ENCODE measurements around the gene TRAF3.
A peak's percentile ranks its signal among the peaks of the same experiment; 100 is the strongest.
"Not testable (repeated sequence)": the region's sequence is repeated elsewhere in the genome, so short reads cannot be mapped to it uniquely, and the experiment has no call there.

The TRAF3 gene

DNA sequence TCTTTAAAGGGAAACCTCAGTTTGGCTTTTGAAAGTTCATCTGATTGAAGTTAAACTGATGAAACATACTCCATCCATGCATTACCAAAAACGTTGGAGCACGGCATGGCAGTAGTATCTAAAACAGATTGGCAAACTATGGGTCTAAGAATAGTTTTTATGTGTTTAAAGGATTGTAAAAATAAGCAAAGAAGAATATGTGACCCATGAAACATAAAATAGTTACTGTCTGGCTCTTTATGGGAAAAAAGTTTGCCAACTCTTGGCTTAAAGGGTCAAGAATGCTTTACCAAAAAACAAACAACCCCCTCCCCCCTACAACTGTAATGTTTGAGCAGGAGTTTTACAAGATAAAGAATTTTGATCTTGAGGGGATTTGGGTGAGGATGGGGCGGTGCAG lies 32.6 kb downstream of the TRAF3 start:
- no peak for DNase-seq

DNA sequence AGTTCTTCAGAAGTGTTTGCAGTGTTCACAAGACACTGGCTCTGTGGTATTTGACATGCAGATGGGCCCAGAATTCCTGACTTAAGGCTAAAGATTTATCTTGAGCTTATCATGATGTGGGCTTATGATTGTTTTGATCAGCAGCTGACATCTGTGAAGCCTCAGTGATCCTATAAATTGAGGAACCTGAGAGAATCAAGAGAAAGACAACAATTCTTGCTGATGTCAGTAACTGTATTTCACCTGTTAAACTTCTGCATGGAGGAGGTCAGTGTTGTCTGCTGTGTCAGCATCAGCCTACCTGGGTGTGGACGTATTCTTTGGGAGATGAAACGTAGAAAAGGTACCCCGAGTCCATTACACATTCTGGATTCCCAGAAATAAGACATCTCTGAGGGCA lies 33.3 kb downstream of the TRAF3 start:
- no peak for DNase-seq

DNA sequence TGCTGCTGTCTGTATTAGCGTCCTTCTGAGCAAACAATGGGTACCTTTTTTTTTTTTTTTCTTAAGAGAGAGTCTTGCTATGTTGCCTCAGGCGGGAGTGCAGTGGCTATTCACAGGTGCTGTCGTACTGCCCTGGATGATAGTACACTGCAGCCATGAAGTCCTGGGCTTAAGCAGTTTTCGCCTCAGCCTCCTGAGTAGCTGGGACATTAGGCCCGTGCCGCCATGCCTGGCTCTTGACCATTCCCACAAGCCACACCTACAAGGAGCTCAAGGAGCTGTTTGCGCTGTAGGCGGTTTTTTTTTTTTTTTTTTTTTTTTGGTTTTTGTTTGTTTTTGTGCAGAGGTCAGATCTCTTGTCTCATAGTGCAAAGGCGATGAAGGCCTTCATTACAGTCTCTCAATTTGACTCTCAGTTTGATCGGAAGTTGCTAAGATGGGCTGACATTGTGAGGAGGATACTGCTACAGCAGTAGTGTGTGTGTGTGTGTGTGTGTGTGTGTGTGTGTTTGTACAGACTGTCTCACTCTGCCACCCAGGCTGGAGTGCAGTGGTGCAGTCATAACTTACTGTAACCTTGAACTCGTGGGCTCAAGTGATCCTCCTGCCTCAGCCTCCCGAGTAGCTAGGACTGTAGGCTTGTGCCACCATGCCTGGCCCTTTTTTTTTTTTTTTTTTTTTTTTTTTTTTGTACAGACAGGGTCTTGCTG lies 34.2 kb downstream of the TRAF3 start:
- DNase-seq = no peak

DNA sequence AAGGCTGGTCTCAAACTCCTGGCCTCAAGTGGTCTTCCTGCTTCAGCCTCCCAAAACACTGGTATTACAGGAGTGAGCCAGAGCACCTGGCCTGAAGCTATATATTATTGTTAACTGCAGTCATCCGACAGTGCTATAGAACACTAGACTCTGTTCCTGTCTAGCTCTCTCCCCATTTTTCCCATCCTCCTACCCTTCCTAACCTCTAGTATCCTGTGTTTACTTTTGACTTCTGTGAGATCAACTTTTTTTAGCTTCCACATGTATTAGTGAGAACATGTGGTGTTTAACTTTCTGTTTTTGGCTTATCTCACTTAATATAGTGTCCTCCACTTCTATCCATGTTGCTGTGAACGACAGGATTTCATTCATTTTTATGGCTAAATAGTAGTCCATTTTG lies 34.7 kb downstream of the TRAF3 start:
- DNase-seq = no peak

DNA sequence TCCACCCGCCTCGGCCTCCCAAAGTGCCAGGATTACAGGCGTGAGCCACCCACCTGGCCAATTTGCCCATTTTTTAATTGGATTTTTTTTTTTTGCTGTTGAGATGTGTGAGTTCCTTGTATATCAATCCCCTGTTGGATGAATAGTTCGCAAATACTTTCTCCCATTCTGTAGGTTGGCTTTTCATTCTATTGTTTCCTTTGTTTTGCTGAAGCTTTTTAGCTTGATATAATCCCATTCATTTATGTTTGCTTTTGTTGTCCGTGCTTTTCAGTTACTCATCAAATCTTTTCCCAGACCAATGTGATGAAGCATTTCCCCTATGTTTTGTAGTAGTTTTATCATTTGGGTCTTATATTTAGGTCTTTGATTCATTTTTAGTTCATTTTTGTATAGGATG lies 36.4 kb downstream of the TRAF3 start:
- DNase-seq = no peak

DNA sequence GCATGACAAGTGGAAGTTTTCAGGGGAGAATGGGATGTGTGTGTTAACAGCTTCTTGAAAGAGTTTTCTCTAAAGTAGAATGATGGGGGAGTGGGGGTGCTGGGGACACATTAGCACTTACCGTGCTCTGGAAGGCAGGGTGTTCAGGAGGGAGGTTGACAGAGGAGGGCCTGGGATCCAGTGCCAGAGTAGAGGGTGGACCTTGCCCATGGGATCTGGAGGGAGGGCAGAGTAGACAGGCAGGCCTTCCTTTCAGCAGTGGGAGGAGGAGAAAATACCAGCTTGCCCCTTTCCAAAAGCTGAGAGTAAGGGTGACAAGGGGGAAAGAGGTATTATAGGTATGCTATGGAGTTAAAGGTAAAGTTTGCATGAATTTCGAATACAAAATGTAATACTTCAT lies 40.1 kb downstream of the TRAF3 start:
- no peak for DNase-seq

DNA sequence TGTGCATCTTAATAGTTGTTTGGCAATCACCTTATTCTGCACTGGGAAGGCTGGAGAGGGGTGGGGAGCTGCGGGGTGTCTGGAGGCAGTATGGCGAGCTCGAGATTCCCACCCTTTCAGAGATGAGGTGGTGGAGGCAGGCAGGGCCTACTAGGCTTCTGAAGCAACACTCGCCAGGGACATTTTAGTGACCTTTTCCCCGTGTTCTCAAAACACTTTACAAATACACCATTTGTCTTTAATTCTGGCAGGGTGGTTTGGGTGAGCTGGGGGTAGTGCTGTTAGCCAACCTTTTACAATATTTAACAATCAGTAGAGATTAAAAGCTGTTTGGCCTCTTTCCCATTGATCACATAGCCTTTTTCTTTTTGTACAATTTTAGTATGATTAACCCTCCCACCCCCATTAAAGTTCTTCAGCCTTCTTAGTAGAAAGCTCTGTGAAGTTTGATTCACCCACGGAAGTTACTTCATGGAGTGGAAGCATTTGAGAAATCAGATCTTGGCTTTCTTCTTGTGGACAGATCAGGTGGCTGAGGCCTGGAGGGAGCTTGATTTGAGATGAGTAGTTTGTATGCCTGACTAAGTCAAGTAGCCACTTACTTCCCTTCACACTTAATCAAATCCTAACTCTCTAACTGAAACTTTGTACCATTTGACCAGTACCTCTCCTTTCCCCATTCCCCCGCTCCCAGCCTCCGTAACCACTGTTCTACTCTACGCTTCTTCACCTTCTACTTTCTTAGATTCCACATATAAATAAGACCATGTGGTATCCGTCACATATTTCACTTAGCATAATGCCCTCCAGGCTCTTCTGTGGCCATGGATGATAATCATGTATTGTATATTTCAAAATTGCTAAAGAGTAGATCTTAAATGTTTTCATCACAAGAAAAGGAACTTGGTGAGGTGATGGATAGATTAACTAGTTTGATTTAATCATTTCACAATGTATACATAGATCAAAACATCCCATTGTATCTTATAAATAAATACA lies 41.0 kb downstream of the TRAF3 start:
- DNase-seq = no peak

DNA sequence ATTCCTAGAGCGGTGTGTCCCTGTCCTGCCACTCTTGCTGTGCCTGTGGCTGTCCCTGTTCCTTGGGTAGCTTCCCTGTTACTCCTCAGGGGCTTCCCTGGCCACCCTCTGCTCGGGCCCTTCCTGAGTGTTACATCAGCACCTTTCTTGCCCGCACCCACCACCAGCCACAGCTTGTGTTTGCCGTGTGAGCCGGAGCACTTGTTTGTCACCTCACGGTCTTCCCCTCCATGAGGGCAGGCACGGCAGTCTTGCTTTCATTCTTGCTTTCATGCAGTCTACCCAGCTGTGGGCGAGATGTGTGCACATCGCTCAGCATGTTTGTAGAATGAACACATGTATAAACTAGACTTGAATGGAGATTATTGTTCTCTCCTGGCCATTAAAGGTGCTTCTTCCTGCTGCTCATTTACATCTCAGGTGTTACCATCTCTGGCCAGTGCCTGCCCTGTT lies 42.0 kb downstream of the TRAF3 start:
- peak; percentile 60 for DNase-seq

DNA sequence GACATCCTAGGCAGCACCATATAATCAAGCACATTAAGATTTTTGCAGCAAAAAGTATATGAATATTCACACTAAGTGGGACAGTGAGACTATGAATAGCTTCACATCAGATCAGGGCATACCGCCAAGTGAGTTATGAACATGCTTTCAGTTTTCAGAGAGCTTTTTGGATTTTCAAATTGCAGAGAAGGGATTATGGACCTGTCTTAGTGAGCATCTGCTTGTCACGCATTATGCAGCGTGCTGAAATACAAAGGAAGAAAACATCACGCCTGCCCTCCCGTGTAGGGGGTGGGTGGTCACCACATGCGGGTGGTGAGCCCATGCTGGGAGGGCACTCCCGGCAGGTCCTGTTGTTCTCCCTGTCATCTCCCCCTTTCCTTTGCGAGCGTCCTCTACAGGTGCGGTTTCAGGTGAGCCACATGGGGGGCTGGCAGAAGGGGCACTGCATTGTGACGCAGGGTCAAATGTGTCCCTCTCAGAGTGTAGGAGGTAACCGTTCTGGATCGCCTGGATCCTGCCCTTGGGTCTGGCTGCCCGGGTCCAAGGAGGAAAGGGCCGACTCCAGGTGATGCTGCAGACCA lies 42.6 kb downstream of the TRAF3 start:
- DNase-seq = no peak

DNA sequence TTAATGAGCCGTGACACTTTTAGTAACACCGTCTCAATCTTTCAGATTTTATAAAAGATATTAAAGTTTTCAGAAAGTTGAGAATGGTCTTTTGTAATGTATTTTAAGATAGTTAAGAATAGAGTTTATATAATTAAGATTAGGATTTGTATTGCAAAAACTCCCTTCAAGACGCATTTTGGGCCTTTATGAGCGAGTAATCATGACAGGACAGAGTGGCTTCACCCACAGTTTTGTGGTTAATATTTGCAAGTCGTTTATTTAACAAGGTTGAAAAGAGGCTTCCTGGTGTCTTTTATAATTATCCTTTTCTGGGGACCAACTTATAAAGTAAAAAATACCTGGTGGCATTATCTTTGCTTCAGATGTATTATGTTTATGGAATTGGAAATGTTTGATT lies 44.0 kb downstream of the TRAF3 start:
- DNase-seq = no peak

DNA sequence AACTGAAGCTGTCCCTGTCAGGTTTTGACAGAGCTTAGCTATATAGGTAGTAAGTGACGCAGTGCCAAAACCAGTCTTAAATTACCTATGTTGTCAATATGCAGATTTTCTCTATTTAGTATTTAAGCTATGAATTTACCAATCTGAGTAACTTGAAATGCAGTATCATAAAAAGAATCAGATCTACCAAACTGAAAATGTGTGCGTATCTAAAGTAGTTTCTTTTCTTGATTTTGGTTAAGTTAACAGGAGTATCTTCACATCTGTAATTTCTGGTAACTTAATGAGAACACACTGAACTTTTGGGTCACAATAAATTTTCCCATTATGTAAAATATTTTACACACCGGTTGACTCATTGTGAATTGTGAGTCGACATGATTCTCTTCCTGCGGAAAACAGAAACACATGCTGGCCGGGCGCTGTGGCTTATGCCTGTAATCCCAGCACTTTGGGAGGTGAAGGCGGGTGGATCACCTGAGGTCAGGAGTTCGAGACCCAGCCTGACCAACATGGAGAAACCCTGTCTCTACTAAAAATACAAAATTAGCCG lies 45.1 kb downstream of the TRAF3 start:
- DNase-seq = no peak

DNA sequence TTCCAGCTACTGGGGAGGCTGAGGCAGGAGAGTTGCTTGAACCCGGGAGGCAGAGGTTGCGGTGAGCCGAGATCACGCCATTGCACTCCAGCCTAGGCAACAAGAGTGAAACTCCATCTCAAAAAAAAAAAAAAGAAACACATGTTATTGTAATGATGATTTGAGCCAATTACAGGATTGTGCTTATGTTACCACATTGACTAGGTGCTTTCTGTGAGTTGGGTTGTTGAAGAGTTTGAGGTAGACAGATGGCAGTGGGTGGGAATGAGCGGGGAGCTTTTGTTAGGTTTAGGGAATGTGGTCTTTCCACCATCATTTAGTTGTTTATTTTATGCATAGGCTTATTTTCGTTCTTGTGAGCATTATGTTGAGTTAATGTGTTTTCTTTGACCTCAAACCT lies 45.6 kb downstream of the TRAF3 start:
- DNase-seq = not testable (repeated sequence)

DNA sequence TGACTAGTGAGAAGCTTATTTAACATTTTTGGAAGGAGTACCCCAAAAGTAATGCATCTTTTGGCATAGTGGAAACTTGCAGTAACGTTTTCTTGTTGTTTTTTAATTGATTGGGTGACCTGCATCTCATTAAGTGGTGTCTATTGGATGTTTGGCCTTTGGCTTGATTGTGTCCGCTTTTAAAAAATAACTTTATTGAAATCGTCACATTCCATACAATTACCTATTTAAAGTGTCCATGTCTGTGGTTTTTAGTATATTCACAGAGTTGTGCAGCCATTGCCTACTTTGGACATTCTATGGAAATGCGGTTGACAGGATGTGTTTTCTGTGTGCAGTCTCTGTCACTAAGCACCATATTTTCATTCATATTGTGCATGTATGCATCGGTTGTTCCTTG lies 46.3 kb downstream of the TRAF3 start:
- DNase-seq = no peak

DNA sequence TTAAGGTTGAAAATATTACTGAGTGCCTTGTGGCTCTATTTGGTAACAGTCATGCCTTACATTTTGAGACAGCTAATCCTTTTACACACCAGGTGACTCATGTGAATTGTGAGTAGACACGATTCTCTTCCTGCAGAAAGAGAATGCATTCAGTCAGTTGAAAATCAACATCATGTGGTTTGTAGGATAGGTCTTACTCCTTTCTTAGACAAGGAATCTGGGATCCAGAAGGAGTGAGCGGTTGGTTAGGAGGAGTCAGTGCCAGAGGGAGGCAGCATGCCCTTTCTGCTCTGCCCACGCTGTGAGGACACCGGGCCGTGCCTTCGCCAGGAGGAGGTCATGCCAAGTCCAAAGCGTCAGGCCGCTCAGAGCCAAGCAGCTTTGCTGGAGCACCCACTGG lies 47.6 kb downstream of the TRAF3 start:
- no peak for DNase-seq

DNA sequence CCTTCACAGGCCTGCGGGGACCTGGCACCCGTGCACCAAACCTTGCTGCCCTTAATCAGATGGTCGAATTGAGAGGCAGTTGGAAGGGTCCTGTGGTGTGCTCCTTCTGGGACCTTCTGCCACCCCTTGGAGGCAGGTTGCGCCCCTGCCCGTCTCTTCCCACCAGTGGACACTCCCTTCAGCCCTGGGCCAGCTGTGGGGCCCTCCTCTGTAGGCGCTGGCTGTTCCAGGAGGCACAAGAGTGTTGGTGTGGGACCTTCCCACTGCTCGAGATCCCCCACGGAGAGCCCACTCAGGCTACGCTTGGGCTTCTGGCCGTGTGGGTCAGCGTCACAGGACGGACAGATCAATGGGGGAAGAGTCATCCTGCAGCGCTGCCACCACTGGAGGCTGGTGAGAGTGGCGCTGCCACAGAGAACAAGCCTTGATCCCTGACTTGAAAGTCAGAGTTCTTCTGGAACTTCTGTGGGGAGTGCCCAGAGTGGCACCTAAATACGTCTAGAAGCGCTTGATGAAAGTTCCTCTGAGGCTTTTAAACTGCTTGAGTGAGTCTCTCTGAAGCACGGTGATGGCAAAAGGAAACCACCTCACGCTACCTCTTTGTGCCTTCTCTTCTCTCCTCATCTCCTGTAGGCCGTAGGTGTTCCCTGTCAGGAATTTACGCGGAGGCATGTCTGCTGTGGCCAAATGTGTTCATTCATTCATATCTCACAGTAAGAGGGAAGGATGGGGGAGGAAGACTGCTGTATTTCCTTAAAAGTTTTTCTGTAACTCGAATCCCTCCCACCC lies 48.3 kb downstream of the TRAF3 start:
- DNase-seq = no peak

DNA sequence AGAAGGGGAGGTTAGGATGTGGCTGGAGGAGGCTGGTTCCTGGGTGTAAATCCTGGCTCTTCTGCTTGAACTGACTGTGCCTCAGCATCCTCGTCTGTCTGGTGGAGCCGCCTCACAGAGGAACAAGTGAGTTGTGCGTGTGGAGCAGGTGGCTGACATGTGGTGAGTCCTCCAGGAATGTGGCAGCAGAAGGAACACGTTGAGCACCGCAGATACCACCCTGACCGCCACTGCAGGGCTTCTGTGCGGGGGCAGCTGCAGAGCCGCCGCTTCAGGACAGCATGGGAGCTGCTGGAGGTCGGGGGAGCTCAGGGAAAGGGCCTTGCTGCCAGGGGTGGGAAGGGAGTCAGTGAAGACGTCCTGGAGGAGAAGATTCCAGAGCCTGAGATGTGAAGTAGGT lies 48.9 kb downstream of the TRAF3 start:
- no peak for DNase-seq

DNA sequence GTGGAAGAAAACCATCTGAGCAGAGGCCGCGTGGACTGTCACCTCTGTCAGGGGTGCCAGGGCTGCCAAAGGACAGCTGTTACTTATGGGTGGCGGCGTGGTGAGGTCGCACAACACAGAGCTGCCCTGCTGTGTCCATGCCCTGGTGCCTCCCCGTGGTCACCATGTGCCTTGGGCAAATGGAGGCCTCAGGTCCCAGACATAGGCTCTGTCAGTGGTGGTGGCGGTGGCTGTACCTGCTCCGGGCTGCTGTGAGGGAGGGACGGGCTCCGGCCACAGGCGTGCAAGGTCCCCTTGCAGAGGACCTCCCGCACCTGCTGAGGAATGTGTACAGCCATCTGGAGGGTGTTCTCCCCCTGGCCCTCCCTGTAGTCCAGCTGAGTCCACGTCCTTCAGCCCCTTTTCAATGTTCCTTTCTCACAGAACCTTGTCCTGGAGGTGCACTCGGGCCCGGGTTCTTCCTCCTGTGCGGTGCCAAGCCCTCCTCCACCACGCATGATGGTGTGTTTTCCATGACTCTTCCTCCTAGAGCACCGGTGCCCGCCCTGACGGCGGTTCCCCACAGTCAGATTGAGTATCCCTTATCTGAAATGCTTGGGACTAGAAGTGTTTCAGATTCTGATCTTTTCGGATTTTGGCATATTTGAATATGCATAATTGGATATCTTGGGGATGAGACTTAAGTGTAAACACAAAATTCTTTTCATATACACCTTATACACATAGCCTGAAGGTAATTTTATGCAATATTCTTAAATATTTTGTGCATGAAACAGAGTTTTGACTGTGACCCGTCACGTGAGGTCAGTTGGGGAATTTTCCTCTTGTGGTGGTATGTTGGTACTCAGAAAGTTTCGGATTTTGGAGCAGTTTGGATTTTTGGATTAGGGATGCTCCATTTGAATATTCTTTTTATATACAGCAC lies 49.8 kb downstream of the TRAF3 start:
- no peak for DNase-seq

DNA sequence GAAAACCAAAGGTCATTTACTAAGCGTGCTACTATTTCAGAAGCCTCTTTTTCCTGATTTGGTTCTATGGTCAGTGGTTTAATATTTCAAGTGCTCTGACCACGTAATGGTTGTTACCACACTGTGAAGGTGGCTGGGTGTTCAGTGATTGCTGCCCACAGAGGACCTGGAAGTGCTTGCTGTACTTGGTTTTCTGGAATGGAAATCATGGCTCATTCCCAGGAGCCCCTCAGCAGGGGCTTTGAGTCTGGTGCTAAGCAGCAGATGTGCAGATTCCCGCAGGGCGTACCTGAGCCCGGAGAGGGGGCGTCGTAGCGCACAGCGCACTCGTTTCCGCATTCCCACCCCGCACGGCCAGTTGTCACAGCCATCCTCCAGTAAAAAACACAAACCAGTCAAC lies 50.5 kb downstream of the TRAF3 start:
- no peak for DNase-seq

DNA sequence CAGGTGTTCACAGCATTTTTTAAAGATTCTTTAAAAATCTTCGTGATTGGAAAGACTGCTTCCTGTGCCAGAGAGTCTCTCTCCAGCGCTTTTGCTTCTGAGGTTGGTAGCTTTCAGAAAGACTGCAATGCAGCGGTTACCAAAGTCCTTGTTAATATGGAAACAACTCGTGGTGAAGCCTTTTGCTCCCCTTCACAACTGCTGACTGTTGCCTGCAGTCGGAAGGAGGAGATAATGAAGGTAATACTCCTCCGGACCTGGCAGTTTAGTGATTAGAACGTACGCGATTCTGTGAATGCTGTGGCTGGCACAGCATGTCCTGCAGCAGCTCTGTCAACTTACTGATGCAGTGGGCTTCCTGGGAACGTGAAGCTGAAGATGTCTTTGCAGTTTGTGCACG lies 50.9 kb downstream of the TRAF3 start:
- no peak for DNase-seq

DNA sequence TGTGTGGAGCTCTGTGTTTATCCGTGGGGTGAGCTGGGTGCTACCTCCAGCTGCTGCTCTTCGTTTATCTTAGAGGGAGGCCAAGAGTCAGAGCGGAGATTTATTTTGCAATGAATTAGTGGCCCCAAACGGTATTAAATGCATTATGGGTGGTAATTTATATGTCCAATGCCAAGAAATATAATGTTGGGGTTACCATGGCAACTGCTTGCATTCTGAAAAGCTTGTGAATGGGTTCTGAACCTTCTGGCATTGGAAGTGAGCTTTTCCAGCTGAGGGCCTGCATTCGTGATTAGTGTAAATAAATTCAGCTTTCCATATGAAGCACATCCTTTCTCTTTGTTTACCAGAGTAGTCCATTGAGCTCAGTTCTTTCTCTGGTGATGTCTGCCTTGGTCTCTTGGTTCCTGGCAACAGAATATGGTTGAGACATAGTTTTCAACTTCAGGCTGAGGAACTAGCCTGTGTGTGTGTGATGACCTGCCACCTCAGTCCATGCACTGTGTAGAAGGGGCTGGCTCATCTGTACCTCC lies 51.8 kb downstream of the TRAF3 start:
- DNase-seq = no peak

DNA sequence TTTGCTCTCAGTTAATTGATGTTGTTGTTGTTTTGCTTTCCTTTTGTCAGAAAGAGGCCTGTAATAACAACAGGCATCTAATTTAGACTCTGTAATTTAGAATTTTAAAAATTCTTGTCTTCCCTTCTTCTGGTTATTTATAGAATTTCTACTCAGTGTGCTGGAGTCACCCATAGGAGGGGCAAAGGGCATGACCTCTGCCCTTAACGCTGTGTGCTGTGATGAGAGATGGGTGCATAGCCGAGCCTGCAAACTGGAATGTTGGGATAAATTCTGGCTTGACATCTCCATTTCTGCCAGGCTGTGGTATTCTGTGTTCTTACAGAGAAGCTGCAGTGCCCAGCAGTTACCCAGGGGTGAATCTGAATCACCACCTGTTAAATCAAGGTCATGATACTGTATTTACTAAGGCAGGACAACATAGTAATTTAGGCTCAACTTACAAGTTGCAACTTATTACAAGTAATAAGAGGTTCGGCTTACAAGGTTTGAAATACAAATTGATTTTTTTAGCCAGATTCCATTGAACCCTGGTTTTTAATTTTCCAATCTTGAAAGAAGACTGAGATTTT lies 53.3 kb downstream of the TRAF3 start:
- DNase-seq = no peak

All from CD4-positive, alpha-beta T cell treated with Interleukin-6 for 4 hours (primary cell).